Astrocyte (in vitro differentiated cells and primary cell): ENCODE results near the gene OR51G1. TPM values are rescaled to one million over a fixed set of nuclear protein-coding genes. Genes with fewer than 3 reads are reported as not detected.

Experiments used
- DNase-seq: peaks from one replicate; pipeline ENCODE4 v3.0.0-alpha.2; 2010; ENCODE audit warnings: low read depth
- FAIRE-seq: peaks from 2 replicates; lab custom pipeline; 2011; peaks lifted over from hg19 to GRCh38; lab: Jason Lieb, UNC
- H2AFZ ChIP-seq: 2 replicates; pipeline ENCODE4 v1.6.0; 2012; ENCODE audit warnings: low read depth, low read length, inconsistent platforms
- H3K27ac ChIP-seq: 2 replicates; pipeline ENCODE4 v1.5.1; 2011; ENCODE audit warnings: low read depth, low read length, inconsistent platforms
- H3K27me3 ChIP-seq: 2 replicates; pipeline ENCODE4 v1.6.0; 2011; ENCODE audit warnings: low read length, inconsistent platforms; ENCODE audit not compliant: insufficient read depth
- H3K36me3 ChIP-seq: 2 replicates; pipeline ENCODE4 v1.5.1; 2011; ENCODE audit warnings: low read length, inconsistent platforms; ENCODE audit not compliant: insufficient read depth
- H3K4me1 ChIP-seq: 2 replicates; pipeline ENCODE4 v1.5.1; 2011; ENCODE audit warnings: low read length, inconsistent platforms; ENCODE audit not compliant: insufficient read depth
- H3K4me2 ChIP-seq: 2 replicates; pipeline ENCODE4 v1.6.0; 2012; ENCODE audit warnings: low read length, inconsistent platforms
- H3K4me3 ChIP-seq: 2 replicates; pipeline ENCODE4 v1.5.1; 2011; ENCODE audit warnings: low read depth, mild to moderate bottlenecking, low read length, inconsistent platforms; ENCODE audit not compliant: insufficient read depth
- H3K79me2 ChIP-seq: 2 replicates; pipeline ENCODE4 v1.6.0; 2012; ENCODE audit warnings: mild to moderate bottlenecking, low read length, inconsistent platforms; ENCODE audit not compliant: insufficient read depth
- H3K9ac ChIP-seq: 2 replicates; pipeline ENCODE4 v1.6.0; 2012; ENCODE audit warnings: mild to moderate bottlenecking, low read length, inconsistent platforms
- H3K9me3 ChIP-seq: 2 replicates; pipeline ENCODE4 v1.5.1; 2012; ENCODE audit warnings: low read depth, mild to moderate bottlenecking, low read length, inconsistent platforms; ENCODE audit not compliant: insufficient read depth
- H4K20me1 ChIP-seq: 2 replicates; pipeline ENCODE4 v1.6.0; 2012; ENCODE audit warnings: low read length, inconsistent platforms; ENCODE audit not compliant: insufficient read depth
- H3K27ac Mint-ChIP-seq: one replicate; pipeline ENCODE4 v1.8.0; 2021; ENCODE audit warnings: mild to moderate bottlenecking, mixed read lengths; ENCODE audit not compliant: unreplicated experiment
- H3K27me3 Mint-ChIP-seq: one replicate; pipeline ENCODE4 v1.8.0; 2021; ENCODE audit warnings: low read depth, mixed read lengths; ENCODE audit not compliant: unreplicated experiment
- H3K36me3 Mint-ChIP-seq: one replicate; pipeline ENCODE4 v1.8.0; 2021; ENCODE audit warnings: low read depth, mixed read lengths; ENCODE audit not compliant: unreplicated experiment
- H3K4me1 Mint-ChIP-seq: one replicate; pipeline ENCODE4 v1.8.0; 2021; ENCODE audit warnings: low read depth, mixed read lengths; ENCODE audit not compliant: unreplicated experiment
- H3K4me3 Mint-ChIP-seq: one replicate; pipeline ENCODE4 v1.8.0; 2021; ENCODE audit warnings: mild to moderate bottlenecking, moderate library complexity, mixed read lengths; ENCODE audit not compliant: unreplicated experiment
- H3K9me3 Mint-ChIP-seq: one replicate; pipeline ENCODE4 v1.8.0; 2021; ENCODE audit warnings: mild to moderate bottlenecking, mixed read lengths; ENCODE audit not compliant: unreplicated experiment
- CTCF ChIP-seq: IDR thresholded peaks from 2 replicates; pipeline ENCODE4 v1.5.1; 2011; ENCODE audit warnings: low read depth, mild to moderate bottlenecking, inconsistent platforms, low read length, moderate library complexity; ENCODE audit not compliant: insufficient read depth
- EZH2 ChIP-seq: IDR thresholded peaks from 2 replicates; pipeline ENCODE4 v1.6.1; 2012; ENCODE audit warnings: mild to moderate bottlenecking, low read length, inconsistent platforms; ENCODE audit not compliant: insufficient read depth
- total RNA-seq: library from RNA; stranded (reverse); gene quantifications from 2 replicates; pipeline ENCODE4 v1.2.1, GENCODE V29; 2021

OR51G1 gene
- total RNA-seq, 1 donor from 2014 or later: not detected

DNA sequence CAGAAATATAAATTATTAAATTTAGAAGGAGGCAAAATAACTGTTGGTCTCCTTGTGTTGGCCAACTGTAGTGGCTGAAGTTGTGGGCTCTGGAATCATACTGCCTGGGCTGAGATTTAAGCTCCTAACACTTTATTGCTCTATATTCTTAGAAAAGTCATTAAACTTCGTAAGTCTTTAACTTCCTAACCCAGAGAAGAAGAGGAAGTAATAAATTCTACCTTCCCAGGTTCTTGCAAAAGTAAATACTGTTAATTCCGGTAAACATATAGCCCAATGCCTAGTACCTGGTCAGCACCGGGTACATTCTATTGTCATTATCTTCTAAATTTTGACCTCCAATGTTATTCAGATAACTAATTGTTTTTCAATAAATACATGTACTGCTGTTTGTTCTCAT lies 38.0 kb downstream of the OR51G1 start:
- FAIRE-seq (no peak), DNase-seq (no peak)
- Histone ChIP-seq H3K4me3 (no peak overlapping the region), H3K9ac (no peak overlapping the region), H3K79me2 (no peaks in the 10 kb centered on the region), H3K4me1 (no peaks in the 10 kb centered on the region), H3K4me2 (no peak overlapping the region), H3K27me3 (no peaks in the 10 kb centered on the region), H3K36me3 (no peaks in the 10 kb centered on the region), H2AFZ (no peak overlapping the region), H4K20me1 (no peaks in the 10 kb centered on the region), H3K9me3 (no peaks in the 10 kb centered on the region), H3K27ac (no peak overlapping the region)
- H3K36me3 Mint-ChIP-seq: no peaks in the 10 kb centered on the region
- TF ChIP-seq CTCF (no peak), EZH2 (no peak)
- no peak overlapping the region for H3K27ac Mint-ChIP-seq
- no peaks in the 10 kb centered on the region for H3K27me3 Mint-ChIP-seq
- no peaks in the 10 kb centered on the region for H3K9me3 Mint-ChIP-seq
- peaks cover 11% of the 10 kb centered on the region for H3K4me1 Mint-ChIP-seq
- H3K4me3 Mint-ChIP-seq: no peak overlapping the region

- H3K4me1 Mint-ChIP-seq: peaks cover 16% of the 10 kb centered on the region
- no peaks in the 10 kb centered on the region for H3K4me1 ChIP-seq
- H3K36me3 Mint-ChIP-seq: no peaks in the 10 kb centered on the region
- no peak overlapping the region for H3K27ac Mint-ChIP-seq
- no peaks in the 10 kb centered on the region for H3K36me3 ChIP-seq
- TF ChIP-seq CTCF (no peak), EZH2 (no peak)
- H3K9ac ChIP-seq: no peak overlapping the region
- no peak overlapping the region for H3K27ac ChIP-seq
- FAIRE-seq (no peak), DNase-seq (peak; percentile 51)
- no peak overlapping the region for H3K4me3 Mint-ChIP-seq
- no peaks in the 10 kb centered on the region for H3K27me3 ChIP-seq
- H2AFZ ChIP-seq: no peak overlapping the region
- H3K79me2 ChIP-seq: no peaks in the 10 kb centered on the region
- no peaks in the 10 kb centered on the region for H3K9me3 ChIP-seq
- H4K20me1 ChIP-seq: no peaks in the 10 kb centered on the region
- no peak overlapping the region for H3K4me2 ChIP-seq
- H3K4me3 ChIP-seq: no peak overlapping the region
- no peaks in the 10 kb centered on the region for H3K9me3 Mint-ChIP-seq
- no peaks in the 10 kb centered on the region for H3K27me3 Mint-ChIP-seq
Observed at GRCh38 chr11:4884361-4884760, 39.8 kb downstream of the OR51G1 start.

DNA sequence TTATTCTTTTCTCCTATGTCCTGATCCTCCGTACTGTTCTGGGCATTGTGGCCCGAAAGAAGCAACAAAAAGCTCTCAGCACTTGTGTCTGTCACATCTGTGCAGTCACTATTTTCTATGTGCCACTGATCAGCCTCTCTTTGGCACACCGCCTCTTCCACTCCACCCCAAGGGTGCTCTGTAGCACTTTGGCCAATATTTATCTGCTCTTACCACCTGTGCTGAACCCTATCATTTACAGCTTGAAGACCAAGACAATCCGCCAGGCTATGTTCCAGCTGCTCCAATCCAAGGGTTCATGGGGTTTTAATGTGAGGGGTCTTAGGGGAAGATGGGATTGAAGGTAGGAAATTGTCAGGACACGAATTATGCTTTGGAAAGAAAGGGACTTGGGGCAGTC lies 41.6 kb downstream of the OR51G1 start:
- FAIRE-seq (no peak), DNase-seq (no peak)
- H3K4me1 ChIP-seq: no peaks in the 10 kb centered on the region
- H3K9me3 ChIP-seq: no peaks in the 10 kb centered on the region
- H3K4me2 ChIP-seq: no peak overlapping the region
- H3K27ac Mint-ChIP-seq: no peak overlapping the region
- H3K9me3 Mint-ChIP-seq: no peaks in the 10 kb centered on the region
- H3K4me3 ChIP-seq: no peak overlapping the region
- H3K27ac ChIP-seq: no peak overlapping the region
- no peak overlapping the region for H3K9ac ChIP-seq
- no peaks in the 10 kb centered on the region for H3K27me3 ChIP-seq
- no peaks in the 10 kb centered on the region for H3K36me3 Mint-ChIP-seq
- H2AFZ ChIP-seq: no peak overlapping the region
- no peaks in the 10 kb centered on the region for H3K36me3 ChIP-seq
- H3K79me2 ChIP-seq: no peaks in the 10 kb centered on the region
- no peak for TF ChIP-seq EZH2
- no peak for TF ChIP-seq CTCF
- no peaks in the 10 kb centered on the region for H4K20me1 ChIP-seq
- H3K27me3 Mint-ChIP-seq: no peaks in the 10 kb centered on the region
- H3K4me3 Mint-ChIP-seq: no peak overlapping the region
- peaks cover 16% of the 10 kb centered on the region for H3K4me1 Mint-ChIP-seq
